Measurements from ENCODE around the gene SLC17A7.

SLC17A7 gene

GRCh38 chr19:49409441-49410029, 31.8 kb downstream of the SLC17A7 start:
- TF ChIP-seq CTCF (IDR thresholded peaks at IDR 0.05; ENCODE audit: low read depth, low read length), result no peak
- no peak for TF ChIP-seq EZH2phosphoT487 (IDR thresholded peaks at IDR 0.05; ENCODE audit: low read depth)
- peak overlapping the region; percentile 94 for H2AFZ ChIP-seq (ENCODE audit: low read depth, low read length)

GRCh38 chr19:49408816-49409440, 32.4 kb downstream of the SLC17A7 start:
- TF ChIP-seq CTCF (IDR thresholded peaks at IDR 0.05; ENCODE audit: low read depth, low read length) (no peak), EZH2phosphoT487 (IDR thresholded peaks at IDR 0.05; ENCODE audit: low read depth) (no peak)
- H3K36me3 ChIP-seq (replicated peaks; ENCODE audit: low read depth, low read length), result no peaks in the 10 kb centered on the region
- no peaks in the 10 kb centered on the region for H3K9me3 ChIP-seq (ENCODE audit: insufficient read depth, low read length)
- H2AFZ ChIP-seq (ENCODE audit: low read depth, low read length), result peak overlapping the region; percentile 94
- H4K20me1 ChIP-seq (ENCODE audit: insufficient read depth, low read length), result no peaks in the 10 kb centered on the region
- no peaks in the 10 kb centered on the region for H3K79me2 ChIP-seq (ENCODE audit: low read length)
- H3K9ac ChIP-seq (ENCODE audit: low read length), result peak overlapping the region; percentile 54; the same call in 1 of the 2 replicates
- peaks cover 42% of the 10 kb centered on the region for H3K4me1 ChIP-seq (ENCODE audit: low read length)
- H3K27me3 ChIP-seq (ENCODE audit: low read depth, low read length), result no peaks in the 10 kb centered on the region
- peak overlapping the region; percentile 43 for H3K27ac ChIP-seq (ENCODE audit: low read length)
- H3K4me2 ChIP-seq (ENCODE audit: low read length), result peak overlapping the region; percentile 69
- peak overlapping the region; percentile 60 for H3K4me3 ChIP-seq (ENCODE audit: low read length)

More at GRCh38 chr19:49409441-49410029, 31.8 kb downstream of the SLC17A7 start:
- Histone ChIP-seq H3K27me3 (ENCODE audit: low read depth, low read length) (no peaks in the 10 kb centered on the region), H3K4me1 (ENCODE audit: low read length) (peaks cover 42% of the 10 kb centered on the region), H3K79me2 (ENCODE audit: low read length) (no peaks in the 10 kb centered on the region), H3K27ac (ENCODE audit: low read length) (peak overlapping the region; percentile 43), H3K4me3 (ENCODE audit: low read length) (peak overlapping the region; percentile 60), H3K9ac (ENCODE audit: low read length) (peak overlapping the region; percentile 54; the same call in 1 of the 2 replicates), H3K4me2 (ENCODE audit: low read length) (peak overlapping the region; percentile 69), H4K20me1 (ENCODE audit: insufficient read depth, low read length) (no peaks in the 10 kb centered on the region), H3K36me3 (replicated peaks; ENCODE audit: low read depth, low read length) (no peaks in the 10 kb centered on the region), H3K9me3 (ENCODE audit: insufficient read depth, low read length) (no peaks in the 10 kb centered on the region)

- H4K20me1 ChIP-seq (ENCODE audit: insufficient read depth, low read length), result no peaks in the 10 kb centered on the region
- H3K27me3 ChIP-seq (ENCODE audit: low read depth, low read length), result no peaks in the 10 kb centered on the region
- H3K4me2 ChIP-seq (ENCODE audit: low read length), result peak overlapping the region; percentile 24
- H3K79me2 ChIP-seq (ENCODE audit: low read length), result no peaks in the 10 kb centered on the region
- H2AFZ ChIP-seq (ENCODE audit: low read depth, low read length), result no peak overlapping the region
- H3K9me3 ChIP-seq (ENCODE audit: insufficient read depth, low read length), result no peaks in the 10 kb centered on the region
- H3K36me3 ChIP-seq (replicated peaks; ENCODE audit: low read depth, low read length), result no peaks in the 10 kb centered on the region
- H3K4me3 ChIP-seq (ENCODE audit: low read length), result no peak overlapping the region
- TF ChIP-seq CTCF (IDR thresholded peaks at IDR 0.05; ENCODE audit: low read depth, low read length) (no peak), EZH2phosphoT487 (IDR thresholded peaks at IDR 0.05; ENCODE audit: low read depth) (no peak)
- H3K4me1 ChIP-seq (ENCODE audit: low read length), result peaks cover 42% of the 10 kb centered on the region
- no peak overlapping the region for H3K27ac ChIP-seq (ENCODE audit: low read length)
- H3K9ac ChIP-seq (ENCODE audit: low read length), result no peak overlapping the region
Measured at GRCh38 chr19:49407482-49408015, 33.8 kb downstream of the SLC17A7 start.

GRCh38 chr19:49407079-49407478, 34.2 kb downstream of the SLC17A7 start:
- Histone ChIP-seq H3K4me1 (ENCODE audit: low read length) (peaks cover 42% of the 10 kb centered on the region), H3K36me3 (replicated peaks; ENCODE audit: low read depth, low read length) (no peaks in the 10 kb centered on the region), H3K9ac (ENCODE audit: low read length) (no peak overlapping the region), H2AFZ (ENCODE audit: low read depth, low read length) (no peak overlapping the region), H3K27me3 (ENCODE audit: low read depth, low read length) (no peaks in the 10 kb centered on the region), H3K4me3 (ENCODE audit: low read length) (no peak overlapping the region), H3K79me2 (ENCODE audit: low read length) (no peaks in the 10 kb centered on the region), H3K9me3 (ENCODE audit: insufficient read depth, low read length) (no peaks in the 10 kb centered on the region), H4K20me1 (ENCODE audit: insufficient read depth, low read length) (no peaks in the 10 kb centered on the region), H3K4me2 (ENCODE audit: low read length) (0 out of 2 replicates have a peak overlapping the region, but pooled peaks have one; percentile 24), H3K27ac (ENCODE audit: low read length) (no peak overlapping the region)
- TF ChIP-seq CTCF (IDR thresholded peaks at IDR 0.05; ENCODE audit: low read depth, low read length) (no peak), EZH2phosphoT487 (IDR thresholded peaks at IDR 0.05; ENCODE audit: low read depth) (no peak)
